TTC549 (cell line): ENCODE results near the gene FKBP14.
A peak's percentile ranks its signal among the peaks of the same experiment; 100 is the strongest.

ENCODE experiments used
- FAIRE-seq: peaks from 2 replicates; lab custom pipeline; 2012; peaks lifted over from hg19 to GRCh38; lab: Jason Lieb, UNC

The FKBP14 gene, protein sequence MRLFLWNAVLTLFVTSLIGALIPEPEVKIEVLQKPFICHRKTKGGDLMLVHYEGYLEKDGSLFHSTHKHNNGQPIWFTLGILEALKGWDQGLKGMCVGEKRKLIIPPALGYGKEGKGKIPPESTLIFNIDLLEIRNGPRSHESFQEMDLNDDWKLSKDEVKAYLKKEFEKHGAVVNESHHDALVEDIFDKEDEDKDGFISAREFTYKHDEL

DNA sequence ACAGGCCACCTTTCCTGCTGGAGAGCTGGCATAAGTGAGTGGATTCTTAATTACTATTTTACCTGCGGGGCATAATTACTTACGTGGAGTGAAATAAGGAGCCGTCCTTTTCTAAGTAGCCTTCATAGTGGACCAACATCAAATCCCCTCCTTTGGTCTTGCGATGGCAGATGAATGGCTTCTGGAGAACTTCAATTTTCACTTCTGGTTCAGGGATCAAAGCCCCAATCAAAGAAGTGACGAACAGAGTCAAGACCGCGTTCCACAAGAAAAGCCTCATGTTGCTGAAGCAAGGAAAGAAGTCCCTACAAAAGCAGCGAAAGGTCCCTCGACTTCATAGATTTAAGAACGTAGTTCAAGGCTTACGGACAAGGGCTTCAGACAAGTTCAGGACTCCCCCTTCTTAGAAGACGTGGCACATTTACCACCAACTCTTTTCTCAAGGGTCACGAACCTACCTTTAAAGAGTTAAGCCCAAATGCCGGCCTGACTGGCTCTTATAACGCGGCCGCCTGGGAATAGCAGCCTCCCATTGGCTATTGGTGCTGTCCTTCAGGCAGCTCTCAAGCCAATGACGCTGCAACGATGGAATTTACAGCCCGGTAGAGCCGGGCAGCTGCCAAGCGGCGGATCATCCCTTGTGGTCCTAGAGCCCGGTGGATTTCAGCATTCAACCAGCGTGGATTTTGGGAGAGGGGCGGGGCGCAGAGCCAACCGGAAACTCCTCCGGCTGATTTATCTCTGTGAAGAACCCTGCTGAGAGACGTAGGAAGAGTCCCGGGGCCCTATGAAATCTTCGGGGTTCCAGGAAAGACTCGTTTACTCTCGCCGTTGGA, at the start of gene FKBP14:
FKBP14 (minus strand) TSS at position 474 of the 836 bp plus-strand sequence; CDS start at position 280, 194 bp downstream.
- FAIRE-seq: peak; percentile 95

DNA sequence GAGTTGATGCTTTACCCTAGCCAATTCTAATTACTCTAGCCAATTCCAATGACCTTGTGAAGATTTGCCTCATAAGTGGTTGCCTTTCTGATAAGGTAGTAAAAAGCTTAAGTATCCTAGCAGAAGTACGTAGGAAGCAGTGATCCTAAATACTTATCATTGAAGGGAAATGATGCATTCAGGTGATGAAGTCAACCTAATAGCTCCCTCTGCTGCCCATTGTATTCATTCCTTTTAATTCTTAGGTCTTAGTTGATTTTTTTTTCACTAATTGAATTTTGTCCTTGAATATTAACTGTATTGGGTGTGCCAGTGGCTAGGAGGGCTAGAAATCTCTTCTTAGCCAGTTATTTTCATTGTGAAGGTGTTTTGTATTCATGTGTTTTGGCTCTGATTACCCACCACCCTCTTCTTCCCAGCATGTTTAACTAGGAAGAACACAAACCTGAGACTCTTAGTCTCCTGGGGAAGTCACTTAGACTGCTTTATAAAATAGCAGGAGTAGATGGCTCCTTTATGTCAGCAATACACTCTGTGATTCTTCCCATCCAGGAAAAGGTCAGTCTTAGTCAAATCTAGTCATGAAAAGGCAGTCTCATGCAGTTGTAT, 48.0 kb upstream of the FKBP14 start:
- FAIRE-seq: no peak

DNA sequence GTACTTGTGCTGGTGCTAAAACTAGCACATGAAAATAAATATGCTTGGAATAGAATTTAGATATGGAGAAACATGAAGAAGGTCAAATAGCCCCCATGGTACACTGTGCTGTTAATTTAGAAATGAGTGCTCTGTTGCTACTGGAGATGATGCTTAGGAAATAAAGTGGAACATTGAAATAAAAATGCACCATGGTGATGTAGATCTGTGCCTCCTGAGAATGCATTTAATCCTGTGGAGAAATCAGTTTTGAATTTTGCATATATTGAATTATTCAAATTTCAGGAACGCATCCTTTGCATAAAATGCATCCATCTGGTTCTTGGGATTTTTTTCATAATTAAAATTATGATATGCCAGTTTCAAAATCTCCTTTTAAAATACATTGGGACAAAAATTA, 46.2 kb upstream of the FKBP14 start:
- no peak for FAIRE-seq

DNA sequence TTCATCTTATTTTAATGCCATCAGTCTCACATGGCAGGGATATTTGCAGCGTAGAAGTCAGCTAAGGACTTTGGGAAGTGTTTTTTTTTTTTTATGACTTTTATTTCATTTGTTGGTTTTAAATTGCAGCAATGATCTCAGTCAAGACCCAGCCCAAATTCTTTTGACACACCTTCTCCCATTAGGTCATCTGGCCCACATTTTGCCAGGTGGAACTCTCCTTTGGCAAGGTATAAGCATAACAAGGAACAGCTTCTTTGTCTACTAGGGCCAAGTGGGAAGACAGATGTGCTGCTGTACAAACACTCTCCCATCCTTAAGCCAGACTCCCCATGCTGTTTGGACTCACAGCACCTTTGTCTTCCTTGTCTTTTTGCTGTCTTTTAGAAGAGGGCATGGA, 43.5 kb upstream of the FKBP14 start:
- no peak for FAIRE-seq

DNA sequence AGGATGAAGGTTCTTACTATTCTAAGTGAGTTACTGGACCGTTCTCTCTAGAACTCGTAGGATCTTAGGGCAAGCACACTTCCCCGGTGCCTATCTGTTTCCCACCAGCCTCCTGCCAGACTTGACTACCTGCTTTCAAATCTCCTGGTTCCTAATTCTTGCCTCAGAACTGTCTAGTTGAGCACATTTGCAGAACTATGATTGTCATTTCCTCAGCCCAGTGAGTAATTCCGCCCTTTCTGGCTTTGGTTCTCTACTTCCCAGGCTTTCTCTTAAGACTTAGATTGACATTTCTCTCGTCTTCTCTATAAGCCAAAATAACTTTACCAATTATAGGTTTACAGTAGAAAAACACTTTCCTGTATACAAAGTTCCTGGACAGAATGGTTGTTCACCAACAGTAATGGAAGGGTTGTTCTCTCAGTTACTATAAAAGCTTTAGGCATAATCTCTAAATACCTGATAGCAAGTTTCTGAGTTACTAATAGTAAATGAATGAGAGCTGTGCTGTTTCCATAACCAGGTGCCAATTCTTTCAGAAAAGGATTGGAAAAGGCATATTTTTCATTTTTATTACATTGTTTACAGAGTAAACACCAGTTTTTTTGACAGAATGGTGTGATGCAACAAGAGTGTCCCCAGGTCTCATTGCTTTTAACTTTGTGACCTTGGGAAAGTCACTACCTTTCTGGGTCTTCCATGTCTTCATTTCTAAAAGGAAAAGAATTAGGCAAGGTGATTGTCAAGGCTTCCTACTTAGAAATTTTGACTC, 42.8 kb upstream of the FKBP14 start:
- no peak for FAIRE-seq

DNA sequence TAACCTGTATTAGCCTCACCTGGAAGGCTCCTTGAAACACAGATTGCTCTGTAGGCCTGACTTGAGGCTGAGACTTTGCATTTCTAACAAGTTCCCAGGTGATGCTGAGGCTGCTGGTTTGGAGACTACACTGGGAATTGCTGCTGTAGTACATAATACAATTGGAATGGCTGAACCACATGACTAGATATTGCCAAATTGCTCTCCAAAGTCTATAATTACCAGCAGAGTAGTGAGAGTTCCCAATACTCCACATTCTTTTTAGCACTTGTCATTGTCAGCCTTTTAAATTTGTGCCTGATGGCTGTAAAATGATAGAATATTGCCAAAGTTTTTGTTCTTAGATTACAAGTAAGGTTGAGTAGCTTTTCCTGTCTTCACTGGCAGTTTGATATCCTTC, 41.6 kb upstream of the FKBP14 start:
- no peak for FAIRE-seq

DNA sequence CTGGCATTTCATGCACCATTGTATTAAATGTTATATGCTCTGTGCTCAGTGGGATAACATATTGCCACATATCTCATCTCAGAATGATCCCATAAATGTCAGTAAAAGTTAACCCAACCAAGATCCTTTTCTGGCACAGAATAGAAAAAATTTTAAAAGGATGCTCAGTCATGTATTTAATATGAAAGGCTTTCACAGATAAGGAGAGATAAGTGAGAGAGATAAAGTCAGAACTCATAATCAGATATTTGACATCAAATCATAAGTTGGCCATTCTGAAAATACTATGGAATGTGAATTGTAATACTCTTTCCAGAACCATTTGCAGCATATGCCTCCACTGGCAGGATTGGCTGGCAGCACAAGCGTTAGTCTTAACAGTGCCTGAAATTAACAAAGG, 40.2 kb upstream of the FKBP14 start:
- no peak for FAIRE-seq

DNA sequence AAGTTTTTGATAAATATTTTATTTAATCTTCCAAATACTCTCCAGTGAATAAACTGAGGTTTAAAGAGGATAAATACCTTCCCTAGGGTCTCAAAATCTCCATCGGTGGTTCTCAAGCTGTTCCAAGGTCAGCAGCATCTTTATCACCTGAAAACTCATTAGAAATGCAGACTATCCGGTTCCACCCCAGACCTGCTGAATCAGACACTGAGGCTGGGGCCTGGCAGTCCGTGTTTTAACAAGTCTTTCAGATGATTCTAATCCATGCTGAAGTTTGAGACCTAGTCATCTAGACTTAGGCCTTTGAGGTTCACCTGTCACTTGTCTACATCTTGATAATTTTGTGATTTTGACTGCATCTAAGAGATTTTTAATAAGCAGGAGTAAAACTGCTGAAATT, 39.2 kb upstream of the FKBP14 start:
- no peak for FAIRE-seq

DNA sequence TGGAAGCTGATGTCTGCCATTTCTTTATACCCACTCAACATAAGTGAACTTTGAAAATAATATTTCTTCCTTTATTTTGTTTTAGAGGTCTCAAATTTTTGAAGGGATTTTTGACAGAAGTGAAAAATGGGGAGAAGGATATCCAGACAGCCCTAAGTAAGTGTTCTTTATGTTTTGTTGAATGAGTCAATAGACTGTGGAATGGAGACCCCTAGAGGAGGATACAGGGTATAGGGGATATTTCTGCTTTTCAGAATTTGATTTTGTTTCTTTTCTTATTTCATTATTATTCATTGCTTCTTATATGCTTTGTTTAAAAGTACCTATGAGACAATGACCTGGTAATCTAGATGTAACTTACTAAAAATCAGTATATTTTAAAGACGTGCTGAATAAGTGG, 36.1 kb upstream of the FKBP14 start:
- FAIRE-seq: peak; percentile 85

DNA sequence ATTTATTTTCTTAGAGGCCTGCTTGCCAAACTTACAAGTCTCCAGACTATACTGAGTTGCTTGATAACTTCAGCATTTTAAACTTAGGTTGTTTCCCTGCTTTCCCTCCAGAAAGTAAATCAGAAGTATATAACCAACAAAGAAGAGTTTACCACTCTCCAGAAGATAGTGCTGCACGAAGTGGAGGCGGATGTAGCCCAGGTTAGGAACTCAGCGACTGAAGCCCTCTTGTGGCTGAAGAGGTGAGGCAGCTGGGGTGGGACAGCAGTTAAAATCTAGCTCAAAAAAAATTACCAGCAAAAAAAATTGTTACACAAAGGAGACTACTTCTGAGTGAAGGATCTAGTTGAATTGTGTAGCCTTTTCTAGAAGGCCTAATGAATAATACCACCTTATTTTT, 35.3 kb upstream of the FKBP14 start:
- FAIRE-seq: peak; percentile 51

DNA sequence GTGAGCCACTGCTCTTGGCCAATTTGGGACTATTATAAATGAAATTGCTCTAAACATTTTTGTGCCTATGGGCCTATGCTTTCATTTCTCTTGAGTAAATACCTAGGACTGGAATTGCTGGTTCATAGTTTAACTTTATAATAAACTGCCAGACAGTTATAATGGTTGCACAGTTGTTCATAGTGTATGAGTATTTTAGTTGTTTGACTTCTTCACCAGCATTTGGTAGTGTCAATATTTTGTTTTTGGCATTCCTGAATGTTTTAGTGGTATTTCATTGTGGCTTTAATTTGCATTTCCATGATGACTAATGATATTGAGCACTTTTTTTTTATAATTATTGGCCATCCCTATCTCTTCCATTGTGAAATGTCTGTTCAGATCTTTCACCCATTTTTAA, 31.2 kb upstream of the FKBP14 start:
- FAIRE-seq: no peak

DNA sequence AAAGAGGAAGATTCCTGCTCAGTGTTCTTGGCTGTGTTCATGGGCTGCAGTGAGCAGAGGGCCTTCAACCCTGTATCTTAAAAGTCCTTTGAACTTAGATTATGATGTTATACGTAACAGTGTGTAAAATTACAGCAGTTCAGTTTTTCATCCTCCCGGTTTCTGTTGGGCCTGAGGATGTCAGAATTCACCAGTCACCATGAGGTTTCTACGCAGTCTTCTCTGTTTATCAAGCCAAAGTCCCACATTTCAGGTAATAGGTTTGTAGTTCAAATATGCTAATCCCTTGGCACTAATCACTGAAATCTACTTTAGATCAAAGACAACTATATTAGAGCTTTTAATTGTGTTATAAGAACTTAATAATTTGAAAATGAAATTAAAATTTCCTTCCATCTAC, 26.6 kb upstream of the FKBP14 start:
- no peak for FAIRE-seq

DNA sequence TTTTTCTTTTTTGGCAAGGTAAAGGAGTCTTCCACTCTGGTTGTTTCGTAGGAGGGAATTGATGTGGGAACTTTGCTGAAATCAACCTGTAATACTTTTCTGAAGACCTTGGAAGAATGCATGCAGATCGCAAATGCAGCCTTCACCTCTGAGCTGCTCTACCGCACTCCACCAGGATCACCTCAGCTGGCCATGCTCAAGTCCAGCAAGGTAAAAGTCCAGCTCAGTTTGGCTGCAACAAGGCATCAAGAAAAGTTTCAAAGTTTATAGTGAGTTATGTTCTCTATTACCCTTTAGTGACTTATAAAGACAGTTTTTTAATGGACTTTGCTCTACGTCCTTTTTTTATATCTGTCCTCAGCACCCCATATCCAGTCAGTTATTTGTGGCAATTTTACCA, 22.7 kb upstream of the FKBP14 start:
- FAIRE-seq: no peak

DNA sequence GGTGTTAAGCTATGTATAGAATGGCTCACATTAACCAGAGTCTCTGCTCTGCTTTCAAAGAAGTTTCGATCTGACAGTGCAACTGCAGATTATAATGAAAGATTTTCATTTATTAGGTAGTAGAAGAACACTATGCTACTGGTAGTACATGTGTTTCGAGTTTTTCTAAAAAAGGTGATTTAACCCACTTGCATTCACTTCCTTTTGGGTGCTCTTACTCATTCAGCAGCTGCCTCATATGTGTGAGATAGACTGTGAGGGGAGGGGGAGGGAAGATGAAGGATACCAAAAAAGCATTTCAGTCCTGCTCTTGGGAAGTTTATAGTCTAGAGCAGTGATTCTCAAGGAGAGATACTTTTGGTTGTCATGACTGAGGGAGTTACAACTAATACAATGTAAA, 22.1 kb upstream of the FKBP14 start:
- no peak for FAIRE-seq

DNA sequence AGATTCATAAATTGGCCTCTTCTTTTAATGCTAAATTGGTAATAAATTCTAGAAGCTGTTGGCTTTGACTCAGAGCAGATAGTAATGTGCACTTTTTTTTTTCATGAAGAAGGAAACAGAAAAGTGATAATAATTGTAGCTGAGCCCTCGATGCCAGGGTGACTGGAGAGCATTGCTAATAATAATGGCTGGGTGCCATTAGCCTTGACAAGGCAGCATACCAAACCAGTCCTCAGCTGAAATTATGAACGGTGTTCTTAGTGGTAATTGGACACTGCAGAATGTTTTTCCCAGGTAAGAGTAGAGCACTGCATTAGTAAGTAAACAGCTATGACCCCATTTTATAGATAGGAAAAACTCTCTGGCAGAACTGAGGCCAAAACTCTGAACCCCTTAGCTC, 20.6 kb upstream of the FKBP14 start:
- no peak for FAIRE-seq

DNA sequence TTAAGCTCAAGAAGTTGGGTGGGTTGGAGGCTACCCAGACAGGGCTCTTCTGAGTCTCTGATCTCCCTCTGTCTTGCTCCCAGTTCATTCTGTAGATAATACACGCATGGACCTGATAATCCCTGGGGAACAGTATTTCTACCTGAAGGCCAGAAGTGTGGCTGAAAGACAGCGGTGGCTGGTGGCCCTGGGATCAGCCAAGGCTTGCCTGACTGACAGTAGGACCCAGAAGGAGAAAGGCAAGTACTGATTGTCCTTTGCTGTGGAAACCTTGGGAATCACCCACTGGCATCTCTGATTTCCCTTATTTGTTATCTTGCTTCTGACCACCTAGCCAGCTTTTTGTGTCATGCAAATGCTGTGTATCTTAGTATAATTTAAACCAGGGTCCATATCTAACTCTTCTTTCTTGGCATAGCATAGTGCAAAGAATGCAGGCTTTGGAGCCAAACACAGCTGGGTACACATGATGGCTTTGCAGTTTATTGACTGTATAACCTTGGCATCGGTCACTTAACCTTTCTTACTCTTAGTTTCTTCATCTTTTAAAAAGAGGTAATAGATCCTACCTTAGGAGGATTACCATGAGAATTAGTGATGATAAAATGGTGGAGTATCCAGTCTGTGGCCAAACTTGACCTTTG, 19.7 kb upstream of the FKBP14 start:
- no peak for FAIRE-seq

DNA sequence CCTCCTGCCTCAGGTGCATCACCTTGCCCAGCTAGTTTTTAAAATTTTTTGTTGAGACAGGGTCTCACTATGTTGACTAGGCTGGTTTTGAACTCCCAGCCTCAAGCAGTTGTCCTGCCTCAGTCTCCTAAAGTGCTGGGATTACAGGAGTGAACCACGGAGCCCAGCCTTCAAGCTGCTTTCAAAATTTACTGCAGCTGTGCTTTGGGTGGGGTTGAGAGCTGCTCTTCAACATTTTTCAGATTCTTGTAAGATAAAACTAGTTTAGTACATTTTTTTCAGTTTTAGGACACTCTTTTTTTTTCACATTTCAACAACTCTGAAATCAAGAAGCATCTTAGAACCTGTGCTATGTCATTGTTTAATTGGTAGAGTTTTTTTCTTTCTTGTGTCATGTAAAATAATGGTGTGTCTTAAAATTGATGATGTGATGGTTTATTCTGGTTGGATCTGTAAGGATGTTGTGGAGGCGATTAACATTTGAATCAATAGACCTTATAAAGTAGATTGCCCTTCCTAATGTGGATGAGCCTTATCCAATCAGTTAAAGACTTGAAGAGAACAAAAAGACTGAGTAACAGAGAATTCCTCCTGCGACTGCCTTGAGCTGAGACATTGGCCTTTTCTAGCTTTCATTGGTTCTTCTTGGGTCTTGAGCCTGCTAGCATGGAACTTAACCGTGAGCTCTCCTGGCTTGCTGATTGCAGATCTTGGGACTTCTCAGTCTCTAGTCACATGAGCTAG, 15.2 kb upstream of the FKBP14 start:
- no peak for FAIRE-seq

DNA sequence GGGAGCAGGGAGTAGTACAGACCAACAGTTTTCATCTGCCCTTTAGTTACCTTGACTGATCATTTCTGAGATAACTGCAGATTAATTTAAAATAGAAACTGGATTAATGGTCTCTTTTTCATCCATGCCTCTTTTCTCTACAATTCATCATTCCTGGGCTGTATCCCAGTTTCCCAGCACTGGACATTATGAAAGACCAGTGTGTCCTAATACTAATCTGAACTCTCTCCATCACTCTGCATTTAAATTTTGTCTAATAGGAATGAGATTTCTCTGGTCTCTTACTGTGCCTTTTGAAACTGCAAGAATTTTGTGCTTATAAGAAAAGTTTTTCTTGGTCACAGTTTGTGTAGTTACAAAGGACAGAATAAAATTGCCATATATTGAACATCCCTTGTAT, 14.4 kb upstream of the FKBP14 start:
- no peak for FAIRE-seq

DNA sequence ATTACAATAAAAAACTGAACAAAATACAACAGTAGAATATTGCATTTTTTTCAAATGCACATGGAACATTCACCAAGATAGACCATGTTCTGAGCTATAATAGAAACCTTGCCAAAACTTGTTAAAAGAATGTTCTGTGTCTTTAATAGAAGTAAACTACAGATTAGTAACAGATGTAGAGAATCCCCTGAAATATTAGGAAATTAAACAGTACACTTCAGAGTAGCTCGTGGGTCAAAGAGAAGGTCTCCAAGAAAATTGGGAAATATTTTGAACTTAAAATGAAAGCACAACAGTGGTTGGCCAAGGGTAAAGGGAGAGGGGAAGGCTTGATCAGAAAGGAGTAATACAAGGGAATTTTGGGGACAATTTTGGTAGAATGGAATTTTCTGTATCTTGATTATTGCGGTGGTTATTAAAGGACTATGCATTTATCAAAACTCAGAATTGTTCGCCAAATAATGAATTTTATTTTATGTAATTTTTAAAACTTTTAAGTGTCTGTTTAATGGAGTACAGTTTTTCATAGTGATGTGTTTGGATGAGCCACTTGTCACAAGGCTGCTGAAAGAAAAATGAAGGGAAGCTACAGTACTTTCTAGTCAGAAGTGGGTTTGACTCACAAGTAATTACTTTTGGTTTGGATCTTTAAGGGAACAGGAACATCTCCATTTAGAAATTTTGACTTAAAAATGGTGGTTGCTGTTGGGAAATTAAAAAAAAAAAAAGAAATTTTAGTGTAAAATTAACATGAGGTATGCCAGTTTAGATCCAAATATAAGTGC, 11.9 kb upstream of the FKBP14 start:
- FAIRE-seq: no peak

DNA sequence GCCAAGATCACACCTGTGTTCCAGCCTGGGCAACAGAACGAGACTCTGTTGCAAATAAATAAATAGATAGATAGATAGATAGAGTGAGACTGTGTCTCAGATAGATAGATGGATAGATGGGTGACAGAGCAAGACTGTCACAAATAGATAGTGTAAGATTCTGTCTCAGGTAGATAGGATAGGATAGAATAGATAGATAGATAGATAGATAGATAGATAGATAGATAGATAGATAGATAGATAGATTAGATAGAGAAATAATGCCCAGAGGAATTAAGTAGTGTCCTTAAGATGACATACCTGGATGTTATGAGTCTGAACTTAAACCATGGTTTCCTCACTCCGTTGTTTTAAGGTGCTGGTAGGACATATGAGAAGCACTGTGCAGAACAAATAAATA, 9.7 kb upstream of the FKBP14 start:
- FAIRE-seq: no peak

DNA sequence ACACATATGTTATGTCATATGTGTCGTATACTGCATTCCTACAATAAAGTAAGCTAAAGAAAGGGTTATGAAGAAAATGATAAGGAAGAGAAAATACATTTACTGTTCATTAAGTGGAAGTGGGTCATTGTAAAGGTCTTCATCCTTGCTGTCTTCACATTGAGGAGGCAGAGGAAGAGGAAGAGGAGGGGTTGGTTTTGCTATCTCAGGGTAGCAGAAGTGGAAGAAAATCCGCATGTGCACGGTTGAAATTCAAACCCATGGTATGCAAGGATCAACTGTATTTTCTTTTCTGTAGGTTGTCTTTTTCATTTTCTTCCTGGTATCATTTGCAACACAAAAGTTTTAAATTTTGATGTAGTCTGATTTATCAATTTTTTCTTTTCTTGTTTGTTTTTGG, 8.0 kb upstream of the FKBP14 start:
- no peak for FAIRE-seq
